Muscle of leg (tissue), 11 donors: ENCODE results near the gene DES. TPM values are rescaled to one million over a fixed set of nuclear protein-coding genes. Genes with fewer than 3 reads are reported as not detected.

Experiments used
- DNase-seq: peaks from one replicate; pipeline ENCODE4 v3.0.0; 2013
- H3K27ac ChIP-seq: one replicate; pipeline ENCODE4 v1.5.1; 2013; ENCODE audit warnings: mild to moderate bottlenecking, low read length, control low read depth
- H3K27me3 ChIP-seq: one replicate; pipeline ENCODE4 v1.6.1; 2013; ENCODE audit warnings: low read length; ENCODE audit not compliant: control insufficient read depth, insufficient read depth
- H3K36me3 ChIP-seq: one replicate; pipeline ENCODE4 v1.6.1; 2013; ENCODE audit warnings: low read length; ENCODE audit not compliant: control insufficient read depth, insufficient read depth
- H3K4me1 ChIP-seq: one replicate; pipeline ENCODE4 v1.6.1; 2013; ENCODE audit warnings: low read length; ENCODE audit not compliant: control insufficient read depth, insufficient read depth
- H3K4me3 ChIP-seq: one replicate; pipeline ENCODE4 v1.5.1; 2013; ENCODE audit warnings: low read length, control low read depth
- H3K9me3 ChIP-seq: replicated peaks from 2 replicates; pipeline ENCODE4 v1.6.1; 2013; ENCODE audit warnings: low read depth, low read length; ENCODE audit not compliant: control insufficient read depth
- WGBS: methylation state at CpG from one replicate; pipeline ENCODE4 v1.1.5; 2013; ENCODE audit warnings: missing lambda C conversion rate; ENCODE audit not compliant: insufficient coverage; 5-methylcytosine and 5-hydroxymethylcytosine counted together
- polyA plus RNA-seq, 8 donors: library from polyadenylated mRNA; unstranded; fragments of 120-200 nt; gene quantifications; one replicate each; pipeline versions ENCODE4 v1.2.1 to v1.2.3, GENCODE V29; 2013; ENCODE audit warnings: inconsistent platforms in 1 of 8, low replicate concordance in 1 of 8; ENCODE audit not compliant: insufficient read length in 8 of 8, insufficient read depth in 1 of 8
- total RNA-seq: library from RNA; stranded (reverse); fragments of 120-200 nt; gene quantifications from one replicate; pipeline ENCODE4 v1.2.4, GENCODE V29; 2013

Gene DES
- total and polyA plus RNA-seq, 9 donors, result 2,139 to 4,335 (median 3,834) TPM

DNA sequence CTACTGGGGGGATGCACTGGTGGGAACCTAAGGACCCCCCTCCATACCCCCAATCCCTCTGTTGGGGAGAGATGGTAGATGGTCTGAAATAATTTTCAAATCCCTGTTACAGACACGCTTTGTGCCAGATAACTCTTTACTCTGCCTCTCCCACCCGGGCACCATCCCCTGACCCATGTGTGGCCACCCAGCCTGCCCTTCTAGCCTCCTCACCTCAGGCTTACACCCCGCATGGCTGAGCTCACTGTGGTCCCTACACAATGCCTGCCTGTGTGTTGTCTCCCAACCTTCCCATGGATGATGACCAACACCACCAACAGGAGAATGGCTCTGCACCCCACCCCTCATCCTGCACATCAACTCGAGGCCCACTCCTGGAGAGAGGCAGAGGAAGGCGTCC lies 31.4 kb downstream of the DES start:
- H3K4me3 ChIP-seq, result no peak overlapping the region
- H3K9me3 ChIP-seq, result no peaks in the 10 kb centered on the region
- H3K4me1 ChIP-seq, result peaks cover 75% of the 10 kb centered on the region
- peaks cover 22% of the 10 kb centered on the region for H3K27me3 ChIP-seq
- peaks cover 44% of the 10 kb centered on the region for H3K36me3 ChIP-seq
- WGBS, result 81% methylated on average over 4 of the region's 5 CpGs
- DNase-seq, result no peak
- H3K27ac ChIP-seq, result no peak overlapping the region

GRCh38 chr2:219451661-219452360 lies 33.6 kb downstream of the DES start:
- Histone ChIP-seq H3K36me3 (peaks cover 55% of the 10 kb centered on the region), H3K27ac (peak overlapping the region; percentile 81), H3K27me3 (peaks cover 17% of the 10 kb centered on the region), H3K4me3 (no peak overlapping the region), H3K9me3 (no peaks in the 10 kb centered on the region), H3K4me1 (peaks cover 59% of the 10 kb centered on the region)
- peak; percentile 48 for DNase-seq
- WGBS, result 68% methylated on average over 14 of the region's 18 CpGs

- Histone ChIP-seq H3K9me3 (no peaks in the 10 kb centered on the region), H3K36me3 (peaks cover 62% of the 10 kb centered on the region), H3K27me3 (peaks cover 16% of the 10 kb centered on the region), H3K4me3 (no peak overlapping the region), H3K4me1 (peaks cover 60% of the 10 kb centered on the region), H3K27ac (peak overlapping the region; percentile 81)
- DNase-seq, result peak; percentile 72
- 55% methylated on average over 19 of the region's 23 CpGs for WGBS
Observed at GRCh38 chr2:219452361-219453317, 34.5 kb downstream of the DES start.

DNA sequence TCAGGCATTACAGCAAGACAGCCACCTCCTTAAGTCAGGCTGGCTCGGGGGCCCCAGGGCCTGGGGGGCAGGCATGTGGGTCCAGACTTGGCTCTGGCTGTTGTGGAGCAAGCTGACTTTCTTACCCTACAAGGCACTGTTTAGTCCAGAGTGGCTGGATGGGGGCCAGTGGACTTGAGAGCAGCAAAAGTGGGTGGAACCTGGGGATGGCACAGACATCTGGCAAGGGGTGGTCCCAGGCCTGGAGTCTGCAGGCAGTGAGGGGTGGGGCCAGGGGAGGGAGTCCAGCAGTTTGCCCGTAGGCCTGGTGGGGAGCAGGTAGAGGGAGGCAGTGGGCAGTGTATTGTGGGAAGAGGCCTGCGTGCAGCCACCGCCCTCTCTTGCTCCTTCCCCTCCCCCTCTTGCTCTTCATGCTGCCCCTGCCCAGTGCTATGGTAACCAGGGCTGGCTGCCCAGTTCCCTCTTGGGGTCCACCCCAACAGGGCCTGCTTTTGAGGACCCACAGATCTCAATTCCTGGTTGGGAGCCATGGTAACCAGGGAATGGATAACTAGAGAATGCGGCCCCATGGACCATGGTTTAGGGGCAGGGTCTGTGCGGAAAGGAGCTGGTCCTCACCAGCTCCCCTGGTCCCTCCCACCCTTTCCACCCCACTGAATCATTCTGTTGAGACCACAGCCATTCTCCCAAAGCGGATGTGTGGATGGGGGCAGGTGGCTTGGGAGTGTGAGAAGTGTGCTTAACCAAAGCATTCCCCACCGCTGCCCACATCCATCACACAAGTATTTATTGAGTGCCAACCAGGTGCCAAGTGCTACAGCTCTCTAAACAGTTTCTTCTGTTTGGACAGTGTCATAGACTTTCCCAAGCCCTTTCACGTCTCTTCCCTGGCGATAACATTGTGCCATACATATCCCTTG lies 35.8 kb downstream of the DES start:
- peaks cover 74% of the 10 kb centered on the region for H3K36me3 ChIP-seq
- no peak overlapping the region for H3K4me3 ChIP-seq
- WGBS, result no CpG with 5 or more reads among the region's 10 CpGs
- peaks cover 70% of the 10 kb centered on the region for H3K4me1 ChIP-seq
- H3K27ac ChIP-seq, result peak overlapping the region; percentile 81
- peaks cover 13% of the 10 kb centered on the region for H3K27me3 ChIP-seq
- no peaks in the 10 kb centered on the region for H3K9me3 ChIP-seq
- peak; percentile 79 for DNase-seq

DNA sequence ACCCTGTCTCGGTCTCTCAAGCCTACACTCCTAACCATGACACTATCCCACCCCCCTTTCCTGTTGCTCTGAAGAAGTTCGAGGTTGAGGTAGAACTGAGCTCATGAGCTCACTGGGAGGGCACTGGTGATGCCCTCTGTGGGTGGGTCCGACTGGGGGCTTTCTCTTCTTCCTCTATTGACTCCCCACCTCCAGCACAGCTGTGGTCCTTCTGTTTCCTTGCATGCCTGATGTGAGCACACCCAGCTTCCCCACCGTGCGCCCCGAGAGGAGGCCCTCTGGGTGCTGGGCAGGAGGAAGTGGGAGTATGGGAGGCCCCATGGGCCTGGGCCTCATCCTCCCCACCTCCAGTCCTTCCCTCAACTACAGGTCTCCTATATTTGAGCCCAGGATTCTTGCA lies 37.4 kb downstream of the DES start:
- H3K4me1 ChIP-seq, result peaks cover 79% of the 10 kb centered on the region
- DNase-seq, result no peak
- H3K9me3 ChIP-seq, result no peaks in the 10 kb centered on the region
- peaks cover 61% of the 10 kb centered on the region for H3K36me3 ChIP-seq
- no peak overlapping the region for H3K27ac ChIP-seq
- WGBS, result no CpG with 5 or more reads among the region's 6 CpGs
- peaks cover 4% of the 10 kb centered on the region for H3K27me3 ChIP-seq
- no peak overlapping the region for H3K4me3 ChIP-seq

DNA sequence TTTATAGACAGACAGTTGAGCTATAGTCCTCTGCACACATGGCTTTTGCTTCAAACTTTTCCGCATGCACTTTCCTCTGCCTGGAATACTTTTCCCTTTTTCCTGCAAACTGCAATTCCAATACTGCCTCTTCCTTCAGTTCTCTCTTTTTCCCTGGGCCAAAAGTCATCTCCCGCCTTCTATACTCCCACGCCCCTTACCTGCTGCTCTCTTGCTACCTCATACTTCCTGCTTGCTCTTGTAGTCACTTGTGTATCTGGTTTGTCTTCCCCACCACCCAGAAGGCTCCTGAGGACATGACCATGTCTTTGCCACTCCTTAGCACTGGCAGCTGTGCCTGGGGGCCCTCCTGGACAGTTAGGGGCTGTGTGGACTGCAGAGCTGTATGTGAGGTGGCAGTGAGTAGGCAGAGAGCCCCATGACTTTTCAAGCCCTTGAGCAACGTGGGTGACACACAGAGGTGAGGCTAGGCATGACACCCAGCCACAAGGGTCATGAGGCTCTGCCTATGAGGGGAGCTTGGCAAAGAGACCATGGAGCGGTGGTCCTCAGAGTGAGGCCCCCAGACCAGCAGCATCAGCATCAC lies 39.7 kb downstream of the DES start:
- DNase-seq, result no peak
- no peak overlapping the region for H3K4me3 ChIP-seq
- H3K9me3 ChIP-seq, result no peaks in the 10 kb centered on the region
- H3K4me1 ChIP-seq, result peaks cover 68% of the 10 kb centered on the region
- peak overlapping the region; percentile 51 for H3K27ac ChIP-seq
- H3K36me3 ChIP-seq, result peaks cover 62% of the 10 kb centered on the region
- H3K27me3 ChIP-seq, result peaks cover 4% of the 10 kb centered on the region
- WGBS, result 69% methylated on average over 3 of the region's 5 CpGs

DNA sequence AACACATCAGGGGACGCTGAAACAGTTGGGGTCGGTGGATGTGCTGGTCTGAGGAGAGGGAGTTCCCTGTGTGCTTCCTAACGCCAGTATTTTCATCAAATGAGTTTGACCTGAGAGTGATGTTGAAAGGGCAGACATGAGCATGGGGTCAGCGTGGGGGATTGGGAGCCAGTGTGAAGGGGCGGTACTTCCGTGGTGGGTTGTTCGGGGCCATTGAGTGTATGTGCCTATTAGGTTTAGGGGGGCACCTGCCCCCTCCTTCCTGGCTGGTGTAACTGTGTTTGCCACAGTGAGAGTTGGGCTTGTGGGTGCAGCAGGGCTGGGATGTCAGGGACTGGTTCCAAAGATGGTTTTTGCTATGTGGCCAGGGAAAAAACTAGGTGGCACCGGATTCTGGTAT lies 40.8 kb downstream of the DES start:
- Histone ChIP-seq H3K27ac (peak overlapping the region; percentile 88), H3K4me3 (no peak overlapping the region), H3K36me3 (peaks cover 61% of the 10 kb centered on the region), H3K27me3 (no peaks in the 10 kb centered on the region), H3K4me1 (peaks cover 57% of the 10 kb centered on the region), H3K9me3 (no peaks in the 10 kb centered on the region)
- WGBS, result 79% methylated on average over 2 of the region's 8 CpGs
- no peak for DNase-seq

DNA sequence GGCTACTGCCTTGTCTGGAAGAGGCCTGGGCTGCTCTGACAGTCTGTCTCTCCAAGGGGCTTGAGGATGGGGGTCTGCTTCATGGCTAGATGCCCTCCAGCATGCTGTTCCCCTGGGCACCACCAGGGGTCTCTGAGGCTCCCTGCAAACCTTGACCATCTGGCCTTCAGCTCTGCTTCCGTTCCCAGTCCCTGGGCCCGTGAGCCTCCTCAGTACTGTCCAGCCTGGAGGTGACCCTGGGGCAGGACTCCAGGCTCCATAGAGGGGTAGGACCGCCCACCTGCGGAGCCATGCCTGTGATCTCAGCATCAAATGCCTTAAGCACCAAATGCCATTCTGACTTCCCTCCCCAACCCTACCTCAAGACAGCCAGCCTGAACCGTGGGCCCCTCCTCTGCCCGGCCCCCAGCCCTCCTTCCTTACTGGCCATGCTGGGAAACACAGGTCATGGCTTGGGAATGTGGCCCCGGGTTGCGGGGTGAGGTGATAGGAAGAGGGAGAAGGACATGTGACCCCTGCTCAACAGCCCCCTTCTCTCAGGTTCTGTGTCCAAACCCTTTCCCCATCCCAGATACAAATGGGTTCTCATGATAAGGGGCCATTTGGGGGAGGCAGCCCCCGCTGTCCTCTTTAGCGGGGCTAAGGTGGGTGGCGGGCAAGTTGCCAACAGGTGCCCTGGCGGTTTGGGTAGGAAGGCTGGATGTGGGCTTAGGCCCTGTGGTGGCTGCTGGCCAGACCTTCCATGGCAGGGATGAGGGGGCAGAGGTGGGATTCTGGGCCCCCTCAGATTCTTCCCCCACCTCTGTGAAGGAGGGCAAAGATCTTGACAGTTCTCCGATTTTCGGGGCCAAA lies 41.5 kb downstream of the DES start:
- WGBS, result 47% methylated on average over 9 of the region's 14 CpGs
- Histone ChIP-seq H3K4me1 (peaks cover 50% of the 10 kb centered on the region), H3K4me3 (no peak overlapping the region), H3K9me3 (no peaks in the 10 kb centered on the region), H3K27ac (peak overlapping the region; percentile 88), H3K27me3 (no peaks in the 10 kb centered on the region), H3K36me3 (peaks cover 63% of the 10 kb centered on the region)
- DNase-seq, result peak; percentile 68

- Histone ChIP-seq H3K27me3 (no peaks in the 10 kb centered on the region), H3K4me1 (peaks cover 49% of the 10 kb centered on the region), H3K9me3 (no peaks in the 10 kb centered on the region), H3K4me3 (no peak overlapping the region), H3K36me3 (peaks cover 65% of the 10 kb centered on the region), H3K27ac (peak overlapping the region; percentile 88)
- DNase-seq, result peak; percentile 84
- WGBS, result 11% methylated on average over 7 of the region's 18 CpGs
Observed at GRCh38 chr2:219460424-219460926, 42.3 kb downstream of the DES start.
